ENCODE results near the gene PLEKHM3.

The PLEKHM3 gene

GRCh38 chr2:207860685-207861084, 164.6 kb downstream of the PLEKHM3 start:
- DNase-seq (ENCODE audit: low read depth in 2 of 2) = no peak

DNA sequence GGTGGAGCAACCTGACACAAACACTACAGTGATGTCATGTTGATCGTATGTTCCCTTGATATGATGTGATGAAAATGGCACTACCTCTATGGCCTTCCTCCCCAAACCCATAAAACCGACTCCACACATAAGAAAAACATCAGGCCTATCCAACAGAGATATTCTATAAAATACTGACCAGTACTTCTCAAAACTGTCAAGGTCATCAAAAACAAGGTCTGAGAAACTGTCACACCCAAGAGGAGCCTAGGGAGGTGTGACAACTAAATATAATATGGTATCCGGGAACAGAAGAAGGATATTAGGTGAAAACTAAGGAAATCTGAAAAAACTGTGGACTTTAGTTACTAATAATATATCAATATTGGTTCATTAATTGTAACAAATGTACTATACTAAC, 169.7 kb downstream of the PLEKHM3 start:
- DNase-seq (ENCODE audit: low read depth in 2 of 2) = no peak

DNA sequence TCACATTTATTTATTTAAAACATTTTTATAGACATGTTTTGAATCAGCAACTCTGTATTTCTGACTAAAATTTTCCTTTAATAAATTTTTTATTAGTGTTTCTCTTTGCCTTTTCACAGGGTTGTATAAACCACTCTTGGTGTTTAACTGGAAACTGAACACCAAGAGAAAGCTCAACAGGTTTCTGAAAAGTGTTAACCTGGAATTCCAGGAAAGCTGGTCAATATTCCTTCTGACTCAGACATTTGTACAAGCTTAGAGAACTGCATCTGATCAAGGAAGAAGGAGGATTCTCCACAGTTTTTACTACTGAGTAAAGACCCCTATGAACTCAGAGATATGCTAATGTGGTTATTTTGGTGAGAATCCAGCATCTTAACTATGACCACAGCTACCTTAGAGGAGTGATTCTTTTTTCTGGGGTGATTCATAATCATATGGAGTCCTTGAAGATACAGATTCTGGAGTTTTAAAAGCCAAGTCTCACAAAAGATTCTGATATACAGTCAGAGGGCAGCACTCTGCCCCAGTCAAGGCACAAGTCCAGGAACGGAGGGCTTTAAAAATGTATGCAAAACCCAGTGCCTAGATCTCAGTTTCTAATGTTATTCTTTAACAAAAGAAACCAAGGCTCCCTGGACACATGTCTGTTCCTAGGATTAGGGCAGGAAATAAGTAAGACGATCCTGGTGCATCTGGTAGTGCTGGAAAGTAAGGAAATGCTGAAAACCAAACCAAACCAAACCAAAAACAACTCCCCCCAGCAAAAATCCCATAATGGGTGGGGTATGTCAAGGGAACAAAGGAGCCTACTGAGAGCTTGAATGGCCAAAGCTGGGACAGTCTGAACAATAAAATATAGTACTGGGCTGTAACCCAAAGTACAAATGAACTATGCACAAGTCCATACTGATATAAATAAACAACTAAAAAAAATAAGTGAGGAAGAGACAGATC, 170.6 kb downstream of the PLEKHM3 start:
- DNase-seq (ENCODE audit: low read depth in 2 of 2) = no peak

DNA sequence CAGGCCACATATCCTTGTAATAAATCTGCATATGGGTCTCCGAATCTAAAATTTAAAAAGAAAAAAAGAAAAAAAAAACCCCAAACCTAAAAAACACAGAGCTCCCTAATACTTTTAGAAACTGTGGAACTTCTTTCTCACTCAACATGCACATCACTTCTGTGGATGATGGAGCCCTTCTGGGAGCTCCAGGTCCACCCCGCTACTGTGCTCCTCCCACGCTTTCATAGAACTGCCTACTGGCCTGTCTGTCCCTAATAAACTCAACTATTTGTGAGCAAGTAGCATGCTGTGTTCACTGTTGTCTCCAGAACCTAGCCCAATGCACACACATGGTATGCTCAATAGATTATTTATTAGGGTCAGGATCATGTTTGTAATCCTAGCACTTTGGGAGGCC, 172.5 kb downstream of the PLEKHM3 start:
- DNase-seq (ENCODE audit: low read depth in 2 of 2) = no peak

DNA sequence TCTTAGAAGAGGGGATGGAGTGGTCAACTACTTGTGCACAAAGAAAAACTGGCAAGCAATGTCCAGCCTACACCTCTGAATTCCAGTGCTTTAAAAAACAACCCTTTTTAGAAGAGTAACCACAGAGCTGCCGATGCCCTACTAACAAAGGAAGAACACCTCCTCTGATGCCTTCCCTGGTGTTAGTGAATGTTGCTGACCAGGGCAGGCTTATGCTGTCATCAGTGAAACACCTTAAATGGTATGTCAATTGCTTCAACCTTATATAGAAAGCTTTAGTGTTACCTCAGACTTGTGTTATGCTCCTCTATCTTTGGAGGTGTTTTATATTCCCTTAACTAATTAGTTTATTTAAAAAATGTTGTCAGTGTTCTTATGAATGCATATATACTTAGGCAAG, 175.9 kb downstream of the PLEKHM3 start:
- DNase-seq (ENCODE audit: low read depth in 2 of 2) = no peak

GRCh38 chr2:207848545-207848928, 176.8 kb downstream of the PLEKHM3 start:
- no peak for DNase-seq (ENCODE audit: low read depth in 2 of 2)

GRCh38 chr2:207847807-207848544, 177.4 kb downstream of the PLEKHM3 start:
- DNase-seq (ENCODE audit: low read depth in 2 of 2) = no peak

- DNase-seq (ENCODE audit: low read depth in 2 of 2) = no peak
These were observed 178.1 kb downstream of the PLEKHM3 start for GRCh38 chr2:207847098-207847806.

GRCh38 chr2:207845202-207845864, 180.0 kb downstream of the PLEKHM3 start:
- DNase-seq (ENCODE audit: low read depth in 2 of 2) = no peak

- DNase-seq (ENCODE audit: low read depth in 2 of 2) = no peak
These were observed 180.7 kb downstream of the PLEKHM3 start for GRCh38 chr2:207844648-207845047.

DNA sequence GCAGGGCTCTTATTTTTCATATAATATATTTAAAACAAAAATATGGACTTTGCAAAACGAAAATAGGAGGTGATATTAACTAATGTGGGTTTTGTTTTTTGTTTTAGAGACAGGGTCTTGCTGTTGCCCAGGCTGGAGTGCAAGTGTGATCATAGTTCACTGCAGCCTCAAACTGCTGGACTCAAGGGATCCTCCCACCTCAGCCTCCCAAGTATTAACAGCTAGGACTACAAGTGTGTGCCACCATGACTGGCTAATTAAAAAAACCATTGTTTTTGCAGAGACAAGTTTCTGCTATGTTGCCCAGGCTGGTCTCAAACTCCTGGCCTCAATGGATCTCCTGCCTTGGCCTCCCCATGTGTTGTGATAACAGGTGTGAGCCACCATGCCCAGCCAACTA, 185.2 kb downstream of the PLEKHM3 start:
- no peak for DNase-seq (ENCODE audit: low read depth in 2 of 2)

DNA sequence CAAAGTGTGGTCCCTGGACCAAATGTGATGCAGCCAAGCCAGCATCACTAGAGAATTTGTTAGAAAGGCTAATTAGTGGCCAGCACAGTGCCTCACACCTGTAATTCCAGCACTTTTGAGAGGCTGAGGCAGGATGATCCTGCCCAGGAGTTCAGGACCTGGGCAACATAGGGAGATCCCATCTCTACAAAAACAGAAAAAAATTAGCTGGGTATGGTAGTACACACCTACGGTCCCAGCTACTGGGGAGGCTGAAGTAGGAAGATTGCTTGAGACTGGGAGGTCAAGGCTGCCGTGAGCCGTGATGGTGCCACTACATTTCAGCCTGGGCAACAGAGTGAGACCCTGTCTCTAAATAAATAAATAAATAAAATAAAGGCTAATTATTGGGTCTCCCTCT, 185.8 kb downstream of the PLEKHM3 start:
- DNase-seq (ENCODE audit: low read depth in 2 of 2) = no peak

DNA sequence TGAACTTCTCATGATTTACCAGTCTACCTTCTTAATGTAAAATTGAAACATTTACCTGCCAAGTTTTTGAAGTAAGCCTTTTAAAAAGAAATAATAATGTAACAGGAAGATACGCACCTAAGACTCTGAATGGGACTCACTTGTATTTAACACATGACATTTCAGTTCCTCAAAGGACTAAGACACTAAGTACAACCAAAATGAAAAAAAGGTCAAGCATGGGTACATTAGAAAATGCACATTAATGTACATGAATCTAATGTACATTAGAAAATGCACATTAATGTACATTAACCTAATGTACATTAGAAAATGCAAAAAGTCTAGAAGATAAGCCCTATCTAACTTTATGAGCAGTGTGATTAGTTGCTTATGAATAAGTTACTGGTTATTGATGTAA, 186.3 kb downstream of the PLEKHM3 start:
- no peak for DNase-seq (ENCODE audit: low read depth in 2 of 2)

- no peak for DNase-seq (ENCODE audit: low read depth in 2 of 2)
These were observed 188.7 kb downstream of the PLEKHM3 start for GRCh38 chr2:207836521-207837133.

DNA sequence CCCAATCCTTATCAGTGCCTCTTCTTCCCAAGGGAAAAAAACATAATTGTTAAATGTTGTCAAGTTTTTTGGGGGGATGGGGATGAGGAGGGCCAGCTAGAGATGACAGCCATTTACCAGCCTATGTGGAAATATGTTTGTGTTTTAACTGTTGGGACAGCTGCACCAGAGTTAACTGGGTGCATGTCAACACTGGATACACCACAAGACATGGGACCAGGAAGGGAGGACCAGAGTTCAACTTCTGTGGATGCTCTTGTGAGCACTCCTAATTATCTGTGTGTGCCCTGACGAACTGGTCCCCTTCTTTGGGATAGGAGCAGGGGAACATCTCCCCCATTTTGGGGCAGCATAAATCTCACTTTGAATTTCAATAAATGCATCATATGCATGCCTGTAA, 189.5 kb downstream of the PLEKHM3 start:
- DNase-seq (ENCODE audit: low read depth in 2 of 2) = no peak

- no peak for DNase-seq (ENCODE audit: low read depth in 2 of 2)
These were observed 192.0 kb downstream of the PLEKHM3 start for GRCh38 chr2:207833251-207833751.

DNA sequence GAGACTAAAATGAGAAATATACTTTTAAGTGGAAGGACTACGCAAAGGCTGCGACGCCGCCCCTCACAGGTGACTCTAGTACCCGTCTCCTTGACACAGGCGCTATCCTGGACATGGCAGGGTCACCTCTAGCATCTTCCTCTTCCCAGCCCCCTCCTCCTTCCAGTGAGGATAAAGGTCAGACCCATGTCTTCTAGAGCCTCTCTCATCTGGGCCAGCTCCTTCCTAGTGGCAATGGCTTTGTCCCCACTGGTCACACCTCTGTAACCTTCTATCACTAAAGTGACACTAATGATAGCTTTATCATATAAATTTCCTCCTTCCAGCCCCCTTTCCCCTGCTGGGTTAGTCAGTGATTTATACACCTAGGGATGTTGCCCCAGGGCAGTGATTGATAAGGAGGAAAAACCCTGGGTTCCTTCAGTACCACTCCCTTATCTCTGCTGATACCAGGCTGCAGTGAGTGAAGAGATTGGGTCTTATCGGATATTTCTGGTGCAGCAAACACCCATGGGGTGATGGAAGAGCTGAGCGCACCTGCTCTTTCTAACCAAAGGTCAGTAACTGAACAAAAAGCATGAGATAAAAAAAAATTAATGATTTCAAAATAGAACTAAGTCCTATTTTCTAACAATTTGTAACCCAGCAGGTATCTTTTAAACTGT, 193.6 kb downstream of the PLEKHM3 start:
- no peak for DNase-seq (ENCODE audit: low read depth in 2 of 2)

DNA sequence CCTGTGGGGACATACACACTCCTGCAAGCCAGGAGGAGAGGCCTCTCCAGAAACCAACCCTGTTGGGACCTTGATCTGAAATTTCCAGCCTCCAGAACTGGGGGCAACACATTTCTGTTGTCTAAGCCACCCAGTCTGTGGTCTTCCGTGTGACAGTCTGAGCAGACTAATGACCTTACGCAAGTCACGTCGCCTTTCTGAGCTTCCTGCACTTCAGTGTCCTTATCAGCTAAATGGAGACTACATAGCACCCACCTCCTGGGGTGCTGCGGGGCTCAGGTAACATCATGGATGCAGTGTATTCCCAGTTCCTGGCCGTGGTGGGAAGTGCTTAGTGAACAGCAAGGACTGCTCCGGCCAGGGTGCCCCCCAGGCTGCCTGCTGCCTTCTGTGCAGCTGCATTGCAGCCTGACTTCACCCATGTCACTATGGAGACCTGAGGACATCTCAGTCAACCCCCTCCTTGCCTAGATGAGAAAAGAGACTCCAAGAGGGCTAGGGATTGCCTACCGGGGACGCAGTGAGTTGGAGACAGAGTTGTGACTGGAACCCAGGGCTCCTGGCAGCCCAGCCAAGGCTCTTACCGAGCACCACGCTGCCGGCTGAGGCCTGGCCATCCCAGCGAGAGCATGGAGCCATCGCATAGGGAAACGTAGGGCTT, 194.4 kb downstream of the PLEKHM3 start:
- DNase-seq (ENCODE audit: low read depth in 2 of 2) = no peak

DNA sequence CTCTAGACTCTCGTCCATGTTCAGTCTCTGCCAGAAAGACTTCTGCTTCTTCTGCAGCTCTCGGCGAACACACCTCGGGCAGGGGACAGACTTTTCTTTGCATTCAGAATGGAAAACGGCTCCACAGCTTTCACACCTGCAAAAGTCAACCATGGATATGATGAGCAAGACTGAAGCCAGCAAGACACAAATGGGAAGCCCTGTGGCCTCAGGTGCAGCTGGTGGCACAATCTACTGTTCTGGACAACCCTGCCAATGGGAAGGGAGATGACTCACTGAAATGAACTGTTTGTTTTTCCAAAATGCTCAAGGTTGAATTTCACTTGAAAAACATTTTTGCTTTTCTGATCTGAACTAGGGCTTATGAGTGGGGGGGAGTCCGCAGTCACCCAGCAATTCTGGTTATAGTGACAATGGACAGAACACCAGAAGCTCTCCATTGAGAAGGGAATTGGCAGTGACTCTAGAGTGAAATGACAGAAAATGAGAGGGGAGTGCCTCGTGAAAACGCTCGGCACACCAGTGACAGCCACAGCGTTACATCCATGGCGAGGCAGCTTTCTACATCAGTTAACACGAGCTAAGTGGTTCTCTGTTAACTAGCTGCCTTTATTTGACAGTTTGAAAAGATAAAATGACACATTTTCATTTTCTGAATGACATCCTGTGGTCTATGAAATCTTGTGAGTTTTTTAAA, 196.8 kb downstream of the PLEKHM3 start:
- no peak for DNase-seq (ENCODE audit: low read depth in 2 of 2)

Measured in stimulated activated CD4-positive, alpha-beta T cell treated with anti-CD3 and anti-CD28 coated beads, Interleukin-1b, Interleukin-23, amount 100 ng/mL, for 4 hours (primary cell).